LHCN-M2 (cell line): ENCODE measurements around the gene MYH9. TPM values are rescaled to one million over a fixed set of nuclear protein-coding genes. Genes with fewer than 3 reads are reported as not detected.
A peak's percentile ranks its signal among the peaks of the same experiment; 100 is the strongest.

Source experiments
- DNase-seq: peaks from one replicate; pipeline ENCODE4 v3.0.0-alpha.2; 2012; ENCODE audit warnings: low read depth
- total RNA-seq: library from RNA; depleted of rRNA; stranded (reverse); fragments of >200 nt; gene quantifications from 2 replicates; pipeline ENCODE4 v1.2.3, GENCODE V29; 2014

Gene MYH9
- total RNA-seq, 1 experiment from 2014 or later: 492 TPM

DNA sequence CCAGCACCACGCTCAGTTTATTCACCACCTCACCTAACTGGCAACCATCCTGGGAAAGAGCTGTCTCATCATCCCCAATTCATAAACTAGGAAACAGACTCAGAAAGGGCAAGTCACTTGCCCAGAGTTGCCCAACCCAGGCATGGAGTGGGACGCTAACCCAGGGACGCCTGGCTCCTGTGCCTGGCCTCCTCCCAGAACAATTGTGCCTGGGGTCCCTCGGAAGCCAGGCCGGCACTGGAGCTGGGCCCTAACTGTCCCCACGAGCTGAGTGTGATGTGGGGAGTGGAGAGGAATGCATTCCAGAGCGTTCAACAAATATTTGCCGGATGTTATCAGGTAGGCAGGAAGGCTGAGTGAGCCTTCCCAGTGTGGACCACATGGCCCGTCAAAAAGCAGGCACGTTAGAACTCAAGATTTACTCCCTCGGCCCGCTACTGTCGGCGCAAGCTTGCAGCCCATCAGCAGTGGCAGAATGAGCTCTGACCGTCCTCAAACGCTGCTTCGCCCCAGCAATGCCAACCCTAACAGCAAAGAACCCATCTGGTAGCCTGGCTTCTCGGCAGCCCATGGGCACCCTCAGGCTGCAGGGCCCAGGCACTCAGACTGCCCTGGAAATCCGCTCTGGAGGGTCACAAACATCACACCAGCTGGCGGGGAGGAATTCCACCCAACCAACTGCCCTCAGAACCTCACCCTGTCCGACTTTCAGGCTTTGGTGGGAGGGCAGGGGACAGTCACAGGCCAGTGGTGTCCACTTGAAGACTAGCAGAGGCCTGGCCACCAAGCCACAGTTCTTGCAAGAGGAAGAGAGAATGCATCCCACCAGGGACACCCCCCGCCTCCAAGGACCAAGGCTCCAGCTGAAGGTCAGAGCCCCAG is 35.6 kb downstream of the MYH9 start:
- DNase-seq: no peak

DNA sequence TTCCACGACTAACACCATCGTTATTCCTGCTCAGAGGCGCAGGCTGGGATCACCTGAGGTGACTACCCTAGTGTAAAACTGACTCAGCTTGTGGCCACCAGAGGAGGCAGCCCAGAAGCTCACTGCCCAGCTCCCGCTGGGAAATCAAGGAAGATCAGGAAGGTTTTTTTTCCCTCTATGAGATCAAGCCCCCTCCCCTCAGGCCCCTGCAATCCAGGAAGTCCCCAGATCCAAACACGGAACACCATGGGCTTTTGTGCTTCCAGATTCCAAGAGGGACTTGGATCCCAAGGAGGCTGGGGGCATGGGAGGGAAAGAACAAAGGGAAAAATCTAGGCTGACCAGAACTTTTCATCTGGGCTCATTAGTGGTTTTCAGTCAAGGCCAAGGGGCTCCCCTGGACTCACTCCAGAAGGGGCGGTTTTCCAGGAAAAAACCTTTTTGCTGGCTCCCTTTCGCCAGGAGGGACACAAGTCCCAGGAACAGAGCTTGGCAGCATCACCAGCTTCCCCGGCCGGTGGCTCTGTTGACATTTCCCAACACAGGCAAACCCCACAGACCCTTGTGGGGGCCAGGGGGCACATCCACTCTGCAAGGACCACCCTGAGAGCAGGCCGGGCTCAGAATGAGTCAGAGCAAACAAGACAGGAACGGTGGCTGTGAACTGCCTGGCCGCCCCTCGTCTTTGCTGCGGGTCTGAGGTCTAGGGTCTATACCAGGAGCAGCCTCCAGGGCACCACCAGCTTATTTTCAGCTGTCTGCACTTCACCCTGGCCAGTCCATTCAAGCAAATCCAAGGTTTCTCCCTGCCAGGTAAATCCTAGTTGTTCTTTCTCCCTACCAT is 36.8 kb downstream of the MYH9 start:
- no peak for DNase-seq

DNA sequence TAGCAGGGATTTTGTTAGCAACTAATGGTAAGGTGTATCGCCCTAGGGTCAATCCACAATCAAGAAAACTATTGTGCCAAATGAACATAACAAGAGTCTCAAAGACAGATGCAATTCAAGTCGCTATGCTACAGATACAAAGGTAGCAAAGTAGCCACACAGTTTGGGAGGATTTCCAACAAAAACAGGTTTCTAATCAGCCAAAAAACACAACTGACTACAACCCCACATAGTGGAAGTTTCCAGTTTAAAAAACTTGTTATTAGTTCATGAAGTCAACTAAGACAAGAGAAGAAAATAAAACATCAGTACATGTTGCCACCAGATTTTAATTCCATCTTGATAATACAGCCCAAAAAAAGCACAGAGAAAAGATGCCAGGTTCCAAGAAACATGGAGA is 38.0 kb downstream of the MYH9 start:
- DNase-seq: no peak

DNA sequence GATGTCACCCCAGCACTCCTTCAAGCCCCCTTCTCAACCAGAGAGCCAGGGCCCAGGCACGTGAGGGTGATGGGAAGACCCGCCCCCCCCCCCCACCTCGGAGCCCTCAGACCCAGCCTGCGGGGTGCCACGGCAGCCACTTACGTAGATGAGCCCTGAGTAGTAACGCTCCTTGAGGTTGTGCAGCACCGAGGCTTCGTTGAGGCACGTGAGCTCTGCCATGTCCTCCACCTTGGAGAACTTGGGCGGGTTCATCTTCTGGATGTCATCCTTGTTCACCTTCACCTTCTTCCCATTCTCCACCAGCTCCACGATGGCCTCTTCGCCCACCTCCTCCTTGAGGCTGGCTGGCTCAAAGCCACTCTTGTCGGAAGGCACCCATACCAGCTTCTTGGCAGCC is 39.0 kb downstream of the MYH9 start:
- no peak for DNase-seq

DNA sequence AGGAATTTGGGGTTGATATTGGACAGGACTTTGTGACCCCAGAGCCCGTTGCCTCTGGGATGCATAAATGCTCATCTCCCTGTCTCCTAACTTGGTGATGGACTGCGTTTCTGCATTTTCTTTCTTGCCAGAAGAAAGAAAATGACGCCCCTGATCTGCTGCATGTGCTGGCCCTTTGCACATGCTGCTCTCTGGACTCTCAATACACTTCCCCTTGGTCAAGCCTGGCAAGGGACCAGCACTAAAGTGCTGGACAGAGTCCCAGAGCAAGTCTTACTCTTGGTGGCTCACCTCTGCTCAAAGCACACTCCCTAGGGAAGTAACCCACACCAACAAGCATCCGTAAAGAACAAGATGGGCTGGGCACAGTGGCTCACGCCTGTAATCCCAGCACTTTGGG is 40.7 kb downstream of the MYH9 start:
- no peak for DNase-seq

DNA sequence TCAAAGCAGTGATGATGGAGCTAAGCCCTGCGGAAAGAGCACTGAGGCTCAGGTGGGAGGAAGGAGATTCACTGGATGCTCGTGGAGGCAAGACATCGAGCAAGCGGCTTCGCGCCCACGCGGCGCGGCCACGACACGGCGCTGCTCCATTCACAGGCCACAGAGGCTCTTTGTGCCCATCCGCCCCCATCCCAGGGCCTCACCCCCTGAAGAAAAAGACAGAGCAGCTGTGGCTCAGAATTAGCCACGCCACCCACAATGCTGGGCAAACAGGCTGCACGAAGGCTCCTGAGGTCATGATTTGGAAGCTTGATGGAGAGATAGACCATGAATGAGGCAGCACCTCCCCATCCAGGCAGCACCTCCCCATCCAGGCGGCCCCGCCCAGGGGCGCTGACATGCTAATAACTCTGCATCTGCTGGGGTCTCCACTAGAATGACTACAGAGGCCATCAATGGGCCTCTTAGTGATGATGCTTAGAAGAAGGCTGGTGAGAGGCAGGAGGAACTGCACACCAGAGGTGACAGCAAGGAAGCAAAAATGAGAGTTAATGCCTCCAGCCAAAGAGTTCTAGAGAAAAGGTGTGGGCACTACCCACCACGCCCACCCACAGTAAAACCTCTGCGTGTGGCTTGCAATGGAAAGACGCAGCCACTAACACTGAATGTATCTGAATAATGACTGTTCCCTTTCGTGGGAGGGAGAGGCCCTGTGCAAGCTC is 43.5 kb downstream of the MYH9 start:
- no peak for DNase-seq

DNA sequence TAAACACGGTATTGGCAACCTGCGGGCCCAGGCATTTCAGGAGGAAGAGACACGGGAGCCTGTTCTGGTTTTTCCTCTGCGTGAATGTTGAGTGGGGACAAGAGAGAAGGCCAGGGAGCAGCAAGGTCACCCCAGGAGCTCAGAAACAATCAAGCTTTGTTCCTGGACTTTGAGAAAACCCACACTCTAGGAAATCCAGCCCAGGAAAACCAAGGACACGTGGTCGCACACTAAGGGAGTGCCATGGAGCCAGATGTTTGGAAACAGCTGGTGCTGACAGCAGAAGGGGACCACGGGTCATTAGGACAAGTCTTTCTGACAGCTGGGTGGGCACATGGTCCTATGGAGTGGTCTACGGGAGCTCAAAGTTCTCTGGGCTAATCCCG is 44.1 kb downstream of the MYH9 start:
- DNase-seq: peak; percentile 74

DNA sequence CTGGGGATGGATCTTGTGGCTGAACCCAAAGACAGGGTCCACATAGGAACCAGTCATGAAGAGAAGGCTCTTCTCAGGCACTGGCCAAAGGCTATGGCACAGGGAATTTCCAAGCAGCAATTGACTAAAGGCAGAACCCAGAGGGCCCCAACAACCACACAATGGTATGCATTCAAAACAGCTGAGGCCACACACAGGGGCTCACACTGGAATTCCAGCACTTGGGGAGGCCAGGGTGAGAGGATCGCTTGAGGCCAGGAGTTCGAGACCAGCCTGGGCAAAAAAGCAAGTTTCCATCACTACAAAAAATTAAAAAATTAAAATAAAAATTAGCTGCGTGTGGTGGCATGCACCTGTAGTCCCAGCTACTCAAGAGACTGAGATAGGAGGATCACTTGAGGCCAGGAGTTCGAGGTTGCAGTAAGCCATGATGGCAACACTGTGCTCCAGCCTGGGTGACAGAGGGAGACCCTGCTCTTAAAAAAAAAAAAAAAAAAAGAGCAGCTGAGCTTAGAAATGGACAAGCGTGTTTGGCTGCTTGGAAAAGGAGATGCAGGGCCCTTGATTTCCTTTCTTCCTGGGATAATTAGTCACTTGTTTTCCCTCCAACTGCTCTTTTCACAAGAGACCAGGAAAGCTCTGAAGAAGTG is 44.6 kb downstream of the MYH9 start:
- DNase-seq: no peak

DNA sequence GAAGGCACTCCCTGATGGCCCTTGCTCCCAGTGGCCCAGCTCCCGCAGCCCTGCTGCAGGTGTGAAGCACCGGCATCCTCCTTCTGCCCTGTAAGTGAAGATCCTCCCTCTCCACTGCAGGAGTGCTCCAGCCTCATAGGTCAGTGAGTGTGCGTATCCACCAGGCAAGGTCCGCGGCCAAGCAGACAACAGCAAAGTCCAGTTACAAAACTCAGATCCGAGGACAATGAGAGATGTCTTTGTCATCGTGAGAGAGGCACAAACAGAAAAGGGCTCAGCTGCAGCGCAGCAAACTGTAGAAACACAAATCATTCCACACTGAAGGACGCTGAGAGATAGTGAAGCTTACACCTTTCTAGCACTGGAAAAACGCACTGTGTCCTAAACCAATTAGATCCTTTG is 46.1 kb downstream of the MYH9 start:
- no peak for DNase-seq

DNA sequence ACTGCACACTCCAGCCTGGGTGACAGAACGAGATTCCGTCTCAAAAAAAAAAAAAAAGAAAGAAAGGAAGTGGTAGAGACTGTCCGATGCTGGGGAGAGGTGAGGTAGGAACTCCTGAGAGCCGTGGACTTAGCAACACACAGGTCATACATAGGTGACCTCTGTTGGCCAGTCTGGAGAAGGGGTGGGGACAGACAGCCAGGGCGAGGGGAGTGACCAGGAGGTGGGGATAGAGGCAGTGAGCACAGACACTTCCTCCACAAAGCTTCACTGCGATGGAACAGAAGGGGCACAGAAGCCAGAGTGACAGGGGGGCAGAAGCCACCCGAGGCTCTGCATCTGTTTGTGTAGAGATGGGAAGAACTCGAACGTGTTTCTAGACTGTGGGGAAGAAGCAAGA is 47.1 kb downstream of the MYH9 start:
- no peak for DNase-seq

DNA sequence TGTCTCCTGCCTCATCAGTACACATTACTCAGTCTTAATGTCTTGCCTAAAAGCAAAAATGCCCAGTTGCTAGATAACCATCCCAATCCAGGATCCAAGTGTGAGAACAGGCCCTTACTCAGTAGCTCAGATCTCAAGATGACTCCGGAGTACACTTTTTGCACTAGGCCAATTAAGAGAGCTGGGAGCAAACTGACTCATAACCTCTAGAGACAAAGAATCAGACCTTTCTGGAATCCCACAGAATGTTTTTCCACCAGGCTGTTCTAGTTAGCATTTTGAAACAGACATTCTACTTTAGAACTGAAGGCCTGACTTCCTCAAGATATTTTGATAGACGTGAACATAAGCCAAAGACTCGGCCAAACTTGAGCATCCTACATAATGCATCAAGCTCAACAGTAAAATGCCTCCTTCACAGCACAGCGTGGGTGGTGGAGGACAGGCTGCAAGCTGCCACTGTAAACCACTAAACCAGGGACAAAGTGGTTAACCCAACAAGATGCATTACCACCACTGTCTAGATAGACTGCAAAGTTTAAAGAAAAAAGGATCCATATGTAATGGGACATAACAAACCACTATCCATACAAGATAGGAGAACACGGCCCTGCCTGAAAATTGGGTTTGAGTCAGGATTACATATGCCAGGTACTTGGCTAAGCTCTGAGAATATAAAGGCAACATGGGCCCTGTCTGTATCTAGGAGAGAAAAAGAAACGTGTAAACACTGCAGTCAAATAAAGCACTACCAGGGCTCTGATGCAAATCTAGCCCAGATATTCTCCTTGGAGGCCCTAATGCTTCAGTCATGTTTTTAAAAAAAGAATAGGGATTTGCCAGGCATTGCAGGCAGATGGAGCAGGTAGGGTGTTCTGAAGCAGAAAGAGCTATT is 48.3 kb downstream of the MYH9 start:
- peak; percentile 99 for DNase-seq

DNA sequence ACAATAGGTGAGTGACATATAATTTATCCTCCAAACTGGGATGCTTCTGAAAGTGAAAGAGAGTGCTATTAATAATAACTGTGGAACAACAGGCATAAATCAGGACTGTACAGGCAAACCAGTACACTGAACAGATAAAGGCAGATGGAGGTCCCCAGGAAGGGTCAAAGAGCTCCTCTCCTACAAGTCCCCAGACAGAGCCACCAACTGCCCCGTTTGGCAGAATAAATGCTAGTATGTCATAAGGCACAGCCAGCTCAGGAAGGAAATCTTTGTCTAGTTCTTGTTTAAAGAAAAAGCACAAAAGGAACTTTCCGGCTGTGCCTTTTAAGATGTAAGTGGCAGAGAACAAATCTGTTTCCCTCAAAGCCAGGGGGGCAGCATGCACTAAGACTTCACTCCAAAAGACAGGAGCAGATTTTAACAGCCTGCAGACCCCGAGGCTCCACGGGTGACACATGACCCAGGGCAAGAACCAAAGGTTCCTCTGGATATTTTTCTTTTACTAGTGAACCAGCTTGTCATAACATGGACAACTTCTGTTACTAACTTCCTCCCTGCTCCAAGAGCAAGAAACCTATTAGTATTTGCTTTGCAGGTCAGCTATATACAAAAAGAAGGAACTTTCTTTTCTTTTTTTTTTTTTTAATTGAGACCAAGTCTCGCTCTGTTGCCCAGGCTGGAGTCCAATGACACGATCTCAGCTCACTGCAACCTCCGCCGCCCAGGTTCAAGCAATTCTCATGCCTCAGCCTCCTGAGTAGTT is 50.2 kb downstream of the MYH9 start:
- DNase-seq: no peak

DNA sequence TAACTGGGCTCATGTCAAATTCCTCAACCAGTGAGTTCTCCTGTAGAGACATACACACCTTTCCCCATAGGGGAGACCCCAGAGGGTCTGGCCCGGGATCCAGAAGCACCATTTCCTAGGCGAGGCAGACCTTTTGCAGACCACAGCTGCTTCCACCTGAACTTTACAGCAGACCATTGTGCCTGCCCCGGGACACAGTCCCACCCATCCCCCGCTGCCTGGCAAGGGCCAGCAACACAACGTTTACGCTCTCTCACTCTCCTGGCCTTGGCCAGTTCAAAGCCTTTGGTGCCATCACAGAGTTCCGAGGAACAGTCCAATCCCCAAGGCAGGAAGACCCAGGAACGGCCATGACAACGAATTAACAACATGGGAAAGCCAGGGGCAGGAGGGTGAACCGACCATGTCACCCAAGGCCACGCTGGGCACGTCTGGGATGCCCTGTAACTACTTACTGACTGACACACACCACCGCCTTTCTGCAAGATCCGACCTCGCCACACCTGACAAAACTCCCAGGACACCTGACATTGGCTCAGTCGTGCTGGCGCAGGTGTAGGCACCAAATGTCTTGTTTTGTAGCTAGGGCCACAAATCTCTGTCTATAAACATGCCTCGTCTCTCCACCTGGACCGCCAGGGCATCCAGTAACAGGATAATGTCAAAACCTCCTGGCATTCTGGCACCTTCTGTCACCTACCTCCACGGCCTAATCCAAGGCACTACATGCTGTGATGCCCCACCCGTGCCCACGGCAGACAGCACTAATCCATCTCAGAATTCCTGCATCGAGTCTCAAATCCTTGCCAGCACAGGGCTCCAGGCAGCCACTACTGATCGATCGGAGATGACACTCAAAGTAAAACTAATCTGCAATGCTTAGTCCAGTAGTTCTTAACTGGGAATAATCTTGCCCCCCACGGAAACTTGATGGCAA is 51.3 kb downstream of the MYH9 start:
- no peak for DNase-seq

DNA sequence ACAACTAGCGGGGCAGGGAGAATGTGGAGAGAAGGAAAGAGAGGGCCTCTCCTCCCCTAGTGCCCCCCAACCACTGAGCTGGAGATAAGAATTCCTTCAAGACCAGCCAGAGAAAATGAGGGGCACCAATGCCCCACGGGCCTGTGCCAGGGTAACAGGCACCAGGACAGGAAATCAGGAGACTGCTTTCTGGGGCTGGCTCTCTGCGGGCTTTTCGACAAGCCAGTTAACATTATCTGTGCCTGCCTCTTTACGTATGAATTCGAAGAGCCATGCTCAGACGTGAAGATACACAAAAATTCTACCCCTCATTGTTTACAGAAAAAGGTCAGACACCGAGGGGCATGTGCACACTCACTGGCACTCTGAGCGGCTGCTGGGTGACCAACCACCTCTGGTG is 52.1 kb downstream of the MYH9 start:
- DNase-seq: no peak

DNA sequence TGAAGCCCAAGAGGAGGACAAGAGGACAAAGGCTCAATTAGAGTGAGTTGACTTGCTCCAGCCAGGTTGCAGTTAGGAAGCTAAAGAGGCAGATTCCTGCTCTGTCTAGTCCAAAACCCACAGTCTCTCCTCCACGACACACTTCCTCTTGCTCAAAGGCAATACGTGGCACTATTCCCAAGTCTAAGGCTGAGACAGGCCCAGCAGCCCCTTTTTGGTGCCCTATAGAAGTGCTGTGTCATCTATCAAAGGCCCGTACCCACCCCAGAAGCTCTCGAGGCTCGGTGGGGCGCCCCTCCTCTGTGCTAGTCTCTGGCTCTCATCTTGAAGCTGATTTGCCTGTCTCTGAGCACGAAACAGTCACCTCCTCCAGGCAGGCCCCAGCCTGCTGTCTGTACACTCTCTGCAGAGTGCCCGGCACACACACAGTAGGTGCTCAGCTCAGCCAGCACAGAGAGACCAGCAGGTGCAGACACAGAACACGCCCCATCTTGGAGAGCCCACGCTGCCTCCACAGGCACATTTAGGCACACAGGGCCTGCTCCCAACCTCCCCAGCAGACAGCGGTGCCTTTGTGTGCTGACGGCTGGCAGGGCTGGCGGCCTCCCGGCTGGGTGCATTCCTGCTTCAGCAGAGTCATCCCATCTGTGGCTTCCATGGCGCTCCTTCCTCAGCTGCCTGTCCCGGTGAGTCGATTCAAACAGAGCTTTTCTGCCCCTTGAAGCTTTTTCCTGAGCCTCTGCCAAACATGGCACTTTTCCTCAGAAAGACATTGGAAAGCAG is 52.8 kb downstream of the MYH9 start:
- DNase-seq: peak; percentile 86

DNA sequence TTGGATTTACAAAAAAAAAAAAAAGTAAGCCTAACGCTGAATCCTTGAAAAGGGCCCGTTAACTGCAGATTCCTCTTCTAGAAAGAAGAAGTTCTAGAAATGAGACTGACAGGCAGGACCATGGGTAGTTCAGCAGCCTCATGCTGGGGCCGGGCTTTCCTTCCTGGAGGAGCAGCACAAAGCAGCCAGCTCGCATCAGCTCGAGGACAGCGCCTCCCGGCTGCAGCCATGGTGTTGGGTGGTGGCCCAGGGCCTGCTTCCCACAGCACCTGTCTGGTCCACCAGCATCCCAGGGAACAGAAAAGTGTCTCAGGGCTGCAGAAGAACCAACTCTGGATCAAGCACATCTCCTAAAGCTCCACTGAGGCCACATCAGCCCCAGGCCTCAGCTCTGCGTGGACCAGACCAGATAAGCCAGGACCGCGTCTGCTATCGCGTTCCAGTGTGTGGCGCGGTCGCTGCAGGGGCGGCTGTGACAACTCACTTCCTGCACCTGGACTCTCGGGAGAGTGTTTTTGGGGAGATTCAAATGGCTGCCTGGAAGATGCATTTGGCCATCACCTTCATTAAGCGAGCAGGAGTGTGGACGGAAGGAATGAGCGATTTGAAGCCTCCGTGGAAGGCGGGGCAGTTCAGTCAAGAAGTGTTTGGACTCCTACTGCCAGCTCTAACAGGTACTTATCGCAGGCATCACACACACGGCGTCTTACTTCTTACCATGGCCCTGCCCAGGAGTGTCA is 53.5 kb downstream of the MYH9 start:
- no peak for DNase-seq

DNA sequence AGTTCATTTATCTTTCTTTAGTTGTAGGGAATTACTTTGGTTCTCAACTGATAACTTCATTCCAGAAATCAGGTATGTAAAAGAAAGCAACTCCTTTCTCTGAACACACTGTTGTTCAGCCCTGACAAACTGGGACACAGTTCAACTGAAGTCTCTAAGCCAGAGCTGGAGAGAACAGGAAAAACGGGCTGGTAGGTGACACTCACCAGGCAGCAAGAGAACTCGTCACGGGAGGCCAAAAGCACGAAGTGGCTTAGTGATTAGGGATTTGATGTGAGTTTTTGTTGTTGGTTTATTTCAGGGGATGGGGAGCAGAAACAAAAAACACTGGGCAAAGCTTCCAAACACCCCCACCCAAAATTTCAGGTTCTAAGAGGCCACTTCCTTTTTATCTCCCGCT is 54.1 kb downstream of the MYH9 start:
- no peak for DNase-seq
